A673 (cell line): ENCODE measurements around the gene SBF2. TPM values are rescaled to one million over a fixed set of nuclear protein-coding genes. Genes with fewer than 3 reads are reported as not detected.

Experiments
- BruUV-seq: library from RNA; stranded (reverse); fragments of 400-500 nt; replicated peaks from 2 replicates; lab custom pipeline; 2021; lab: Mats Ljungman, UMichigan
- CTCF ChIA-PET: fragments of 300-600 bp; sonication (Branson Sonifier 250); formaldehyde crosslinking; loops from one replicate; lab custom pipeline; 2022; ENCODE audit warnings: antibody characterized with exemption; lab: Charles Lee
- POLR2A ChIA-PET: fragments of 300-600 bp; sonication (Branson Sonifier 250); formaldehyde crosslinking; loops from one replicate; lab custom pipeline; 2022; ENCODE audit warnings: antibody characterized with exemption; ENCODE audit not compliant: low non-redundant PET; lab: Charles Lee
- DNase-seq: peaks from one replicate; pipeline ENCODE4 v3.0.0-alpha.2; 2015; ENCODE audit warnings: low spot score
- H3K27ac ChIP-seq: fragments of 200-600 bp; sonication (generic); 2 replicates; pipeline ENCODE4 v1.5.1; 2016; ENCODE audit warnings: mixed run types, low read depth, mild to moderate bottlenecking, mixed read lengths, antibody characterized with exemption, low read length; ENCODE audit not compliant: poor library complexity, severe bottlenecking
- H3K27me3 ChIP-seq: fragments of 200-600 bp; sonication (generic); replicated peaks from 2 replicates; pipeline ENCODE4 v1.6.1; 2017; ENCODE audit warnings: mixed run types, low read depth, mild to moderate bottlenecking, mixed read lengths, antibody characterized with exemption, low read length; ENCODE audit not compliant: insufficient read depth, poor library complexity
- H3K36me3 ChIP-seq: fragments of 200-600 bp; sonication (generic); 2 replicates; pipeline ENCODE4 v1.6.1; 2016; ENCODE audit warnings: mixed run types, mild to moderate bottlenecking, mixed read lengths, antibody characterized with exemption, low read length; ENCODE audit not compliant: insufficient read depth, poor library complexity, severe bottlenecking
- H3K4me1 ChIP-seq: fragments of 200-600 bp; sonication (generic); 2 replicates; pipeline ENCODE4 v1.6.1; 2017; ENCODE audit warnings: mixed run types, mild to moderate bottlenecking, mixed read lengths, antibody characterized with exemption, low read length; ENCODE audit not compliant: insufficient read depth, poor library complexity, severe bottlenecking
- H3K4me3 ChIP-seq: fragments of 200-600 bp; sonication (generic); 2 replicates; pipeline ENCODE4 v1.5.1; 2016; ENCODE audit warnings: low read depth, mixed run types, mild to moderate bottlenecking, mixed read lengths, low read length; ENCODE audit not compliant: poor library complexity, severe bottlenecking
- H3K9me3 ChIP-seq: fragments of 200-600 bp; sonication (generic); 2 replicates; pipeline ENCODE4 v1.6.1; 2016; ENCODE audit warnings: mixed run types, low read depth, mild to moderate bottlenecking, mixed read lengths, antibody characterized with exemption, low read length; ENCODE audit not compliant: poor library complexity, severe bottlenecking
- EZH2 ChIP-seq: fragments of 200-600 bp; sonication (generic); IDR thresholded peaks from 2 replicates; pipeline ENCODE4 v1.6.1; 2017; ENCODE audit warnings: borderline replicate concordance, low read depth, mild to moderate bottlenecking, mixed read lengths, antibody characterized with exemption, low read length; ENCODE audit not compliant: poor library complexity, severe bottlenecking
- intact Hi-C: fragments of 100-400 bp; cut with micrococcal nuclease; formaldehyde crosslinking; loops from one replicate; pipeline ENCODE4 v1.10.0; 2022; ENCODE audit not compliant: unreplicated experiment
- total RNA-seq: library from RNA; stranded (reverse); gene quantifications from 2 replicates; pipeline ENCODE4 v1.2.3, GENCODE V29; 2021
- TF ChIP-seq, protein P1 (sequence below): fragments of 300-800, 200-600 bp; sonication (generic); conservative IDR thresholded peaks from 2 replicates; pipeline ENCODE4 v1.5.1; 2017; ENCODE audit warnings: low read depth, mild to moderate bottlenecking, antibody characterized with exemption, low read length, moderate library complexity, mixed read lengths

Gene SBF2
- total RNA-seq, 1 experiment from 2014 or later, result 31.8 TPM

DNA sequence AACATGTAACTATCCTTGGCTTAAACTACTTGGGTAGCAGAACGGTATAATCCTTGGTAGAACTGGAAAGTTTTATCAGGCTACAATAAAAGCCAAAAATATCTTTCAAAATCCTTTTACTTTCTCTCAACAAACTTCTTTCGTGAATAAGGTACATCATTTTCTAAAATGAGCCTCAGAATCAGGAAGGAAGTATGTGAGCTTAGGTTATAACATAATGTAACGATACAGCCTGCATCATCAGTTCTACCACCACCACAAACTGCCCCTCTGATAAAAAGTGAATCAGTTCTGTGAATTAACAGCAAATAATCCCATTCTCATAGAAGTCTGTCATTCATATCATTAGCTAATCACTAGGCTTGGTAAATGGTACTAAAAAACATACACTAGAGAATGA lies 244.3 kb downstream of the SBF2 start:
- ChIA-PET POLR2A (no interaction called here), CTCF (interaction anchor here (0.9 kb wide), 1 partner anchor 27 kb away, joined by 3 read pairs; no protein-coding TSS in a partner anchor)
- no peak for TF ChIP-seq EZH2
- TF ChIP-seq, protein P1, sequence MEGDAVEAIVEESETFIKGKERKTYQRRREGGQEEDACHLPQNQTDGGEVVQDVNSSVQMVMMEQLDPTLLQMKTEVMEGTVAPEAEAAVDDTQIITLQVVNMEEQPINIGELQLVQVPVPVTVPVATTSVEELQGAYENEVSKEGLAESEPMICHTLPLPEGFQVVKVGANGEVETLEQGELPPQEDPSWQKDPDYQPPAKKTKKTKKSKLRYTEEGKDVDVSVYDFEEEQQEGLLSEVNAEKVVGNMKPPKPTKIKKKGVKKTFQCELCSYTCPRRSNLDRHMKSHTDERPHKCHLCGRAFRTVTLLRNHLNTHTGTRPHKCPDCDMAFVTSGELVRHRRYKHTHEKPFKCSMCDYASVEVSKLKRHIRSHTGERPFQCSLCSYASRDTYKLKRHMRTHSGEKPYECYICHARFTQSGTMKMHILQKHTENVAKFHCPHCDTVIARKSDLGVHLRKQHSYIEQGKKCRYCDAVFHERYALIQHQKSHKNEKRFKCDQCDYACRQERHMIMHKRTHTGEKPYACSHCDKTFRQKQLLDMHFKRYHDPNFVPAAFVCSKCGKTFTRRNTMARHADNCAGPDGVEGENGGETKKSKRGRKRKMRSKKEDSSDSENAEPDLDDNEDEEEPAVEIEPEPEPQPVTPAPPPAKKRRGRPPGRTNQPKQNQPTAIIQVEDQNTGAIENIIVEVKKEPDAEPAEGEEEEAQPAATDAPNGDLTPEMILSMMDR, result no peak
- Histone ChIP-seq H3K4me3 (no peak overlapping the region), H3K27me3 (no peaks in the 10 kb centered on the region), H3K4me1 (no peaks in the 10 kb centered on the region), H3K36me3 (no peaks in the 10 kb centered on the region), H3K27ac (no peak overlapping the region), H3K9me3 (peaks cover 2% of the 10 kb centered on the region)
- no peak for DNase-seq
- no TSS peak for BruUV-seq
- intact Hi-C loops, result no loop called here

DNA sequence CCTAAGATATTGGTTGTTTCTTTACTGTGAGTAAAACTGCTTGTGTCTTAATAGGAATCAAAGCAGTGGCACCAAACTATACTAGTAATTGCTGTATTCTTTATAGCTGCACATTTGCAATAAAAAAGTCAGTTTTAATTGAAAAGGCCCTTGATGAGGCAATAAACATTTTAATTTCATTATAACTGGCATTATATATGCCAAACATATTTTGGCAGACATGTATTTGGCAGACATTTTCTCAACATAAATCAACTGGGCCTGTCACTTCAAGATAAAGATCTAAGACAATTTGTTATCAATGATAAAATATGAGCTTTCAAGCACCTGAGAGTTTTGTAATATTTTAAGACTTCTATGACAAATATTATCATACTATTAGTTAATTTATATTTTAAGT lies 245.7 kb downstream of the SBF2 start:
- no peak for DNase-seq
- Histone ChIP-seq H3K4me1 (no peaks in the 10 kb centered on the region), H3K9me3 (peaks cover 13% of the 10 kb centered on the region), H3K4me3 (no peak overlapping the region), H3K27me3 (no peaks in the 10 kb centered on the region), H3K36me3 (no peaks in the 10 kb centered on the region), H3K27ac (no peak overlapping the region)
- BruUV-seq, result no TSS peak
- ChIA-PET CTCF (no interaction called here), POLR2A (no interaction called here)
- intact Hi-C loops, result no loop called here
- no peak for TF ChIP-seq EZH2
- TF ChIP-seq, protein P1, result no peak

DNA sequence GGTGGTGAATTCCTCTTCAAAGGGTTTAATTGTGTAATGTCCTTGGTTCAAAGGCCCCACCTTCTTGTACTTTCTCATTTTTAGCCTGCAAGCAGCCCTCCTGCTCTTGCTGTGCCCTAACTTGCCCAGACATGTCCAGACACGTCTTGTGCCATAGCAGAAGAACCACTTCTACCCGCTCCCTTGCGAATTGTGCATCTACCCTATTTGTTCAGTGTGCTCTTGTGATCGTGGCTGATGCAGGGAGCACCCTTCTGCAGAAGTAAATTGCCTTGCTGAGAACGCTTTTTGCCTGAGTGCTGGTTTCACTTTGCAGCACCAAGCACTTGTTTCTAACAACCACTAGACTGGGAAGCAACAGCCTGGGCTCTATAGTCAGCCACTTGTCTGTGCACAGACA lies 249.4 kb downstream of the SBF2 start:
- H3K36me3 ChIP-seq, result no peaks in the 10 kb centered on the region
- H3K4me3 ChIP-seq, result no peak overlapping the region
- H3K27ac ChIP-seq, result no peak overlapping the region
- ChIA-PET CTCF (no interaction called here), POLR2A (no interaction called here)
- no peaks in the 10 kb centered on the region for H3K4me1 ChIP-seq
- intact Hi-C loops, result no loop called here
- no TSS peak for BruUV-seq
- no peak for DNase-seq
- H3K27me3 ChIP-seq, result no peaks in the 10 kb centered on the region
- H3K9me3 ChIP-seq, result peaks cover 13% of the 10 kb centered on the region
- TF ChIP-seq EZH2, result no peak
- TF ChIP-seq, protein P1, result no peak
